OCI-LY7 (cell line): ENCODE results near the gene CD248. TPM values are rescaled to one million over a fixed set of nuclear protein-coding genes. Genes with fewer than 3 reads are reported as not detected.
A peak's percentile ranks its signal among the peaks of the same experiment; 100 is the strongest.

Experiments used
- BruUV-seq: library from RNA; stranded (reverse); fragments of 400-500 nt; replicated peaks from 2 replicates; lab custom pipeline; 2021; lab: Mats Ljungman, UMichigan
- CTCF ChIA-PET: fragments of 300-600 bp; sonication (Branson Sonifier 250); formaldehyde crosslinking; loops from one replicate; lab custom pipeline; 2022; ENCODE audit warnings: antibody characterized with exemption; ENCODE audit not compliant: unreplicated experiment; lab: Charles Lee
- POLR2A ChIA-PET: fragments of 300-600 bp; sonication (Branson Sonifier 250); formaldehyde crosslinking; loops from one replicate; lab custom pipeline; 2022; ENCODE audit warnings: antibody characterized with exemption; lab: Charles Lee
- DNase-seq: peaks from one replicate; pipeline ENCODE4 v3.0.0-alpha.2; 2015; ENCODE audit warnings: low spot score
- H2AFZ ChIP-seq: fragments of 200-600 bp; sonication (generic), shearing (Covaris generic); 2 replicates; pipeline ENCODE4 v1.6.1; 2014; ENCODE audit warnings: mild to moderate bottlenecking, antibody characterized with exemption, low read length, moderate library complexity
- H3K27ac ChIP-seq: fragments of 200-600 bp; sonication (generic); 2 replicates; pipeline ENCODE4 v1.5.1; 2014; ENCODE audit warnings: mixed run types, low read depth, mild to moderate bottlenecking, moderate library complexity, low read length, inconsistent platforms; ENCODE audit not compliant: poor library complexity, severe bottlenecking
- H3K36me3 ChIP-seq: fragments of 200-600 bp; sonication (generic); 2 replicates; pipeline ENCODE4 v1.6.1; 2014; ENCODE audit warnings: mild to moderate bottlenecking, antibody characterized with exemption, low read length, moderate library complexity, mixed read lengths; ENCODE audit not compliant: insufficient read depth
- H3K4me1 ChIP-seq: fragments of 200-600 bp; sonication (generic); 2 replicates; pipeline ENCODE4 v1.5.1; 2014; ENCODE audit warnings: mild to moderate bottlenecking, low read length; ENCODE audit not compliant: insufficient read depth, poor library complexity, severe bottlenecking
- H3K4me2 ChIP-seq: fragments of 200-600 bp; sonication (generic); 2 replicates; pipeline ENCODE4 v1.6.1; 2014; ENCODE audit warnings: mild to moderate bottlenecking, low read length
- H3K4me3 ChIP-seq: fragments of 200-600 bp; sonication (generic); 2 replicates; pipeline ENCODE4 v1.5.1; 2014; ENCODE audit warnings: mild to moderate bottlenecking, low read depth, low read length; ENCODE audit not compliant: poor library complexity, severe bottlenecking
- H3K79me2 ChIP-seq: fragments of 200-600 bp; sonication (generic); 2 replicates; pipeline ENCODE4 v1.6.1; 2016; ENCODE audit warnings: low read depth, mild to moderate bottlenecking, low read length, moderate library complexity, mixed read lengths; ENCODE audit not compliant: insufficient read depth
- H3K9me2 ChIP-seq: fragments of 200-600 bp; sonication (generic); 2 replicates; pipeline ENCODE4 v1.6.1; 2016; ENCODE audit warnings: mild to moderate bottlenecking, low read length, mixed read lengths; ENCODE audit not compliant: insufficient read depth
- H3K9me3 ChIP-seq: fragments of 200-600 bp; sonication (generic); 2 replicates; pipeline ENCODE4 v1.6.1; 2014; ENCODE audit warnings: mild to moderate bottlenecking, mixed run types, low read length, mixed read lengths
- H4K20me1 ChIP-seq: fragments of 200-600 bp; sonication (generic); 2 replicates; pipeline ENCODE4 v1.6.1; 2014; ENCODE audit warnings: mild to moderate bottlenecking, antibody characterized with exemption, low read length, moderate library complexity, mixed read lengths; ENCODE audit not compliant: insufficient read depth
- EZH2phosphoT487 ChIP-seq: fragments of 200-600 bp; sonication (generic); IDR thresholded peaks from 2 replicates; pipeline ENCODE4 v1.6.1; 2018; ENCODE audit warnings: low read depth, borderline replicate concordance, mild to moderate bottlenecking, mixed run types, antibody characterized with exemption, low read length, moderate library complexity, mixed read lengths
- intact Hi-C: fragments of 100-400 bp; cut with micrococcal nuclease; formaldehyde crosslinking; loops from one replicate; pipeline ENCODE4 v1.10.0; 2022; ENCODE audit not compliant: unreplicated experiment
- total RNA-seq, 2 experiments: library from RNA; depleted of rRNA in 1 of 2; stranded (reverse); fragments of >200 nt in 1 of 2; shearing (Covaris generic) in 1 of 2; gene quantifications; 2 replicates each; pipeline ENCODE4 v1.2.3, GENCODE V29; 2014 to 2022
- TF ChIP-seq, protein P1 (sequence below): fragments of 200-600 bp; sonication (generic); conservative IDR thresholded peaks from 2 replicates; pipeline ENCODE4 v1.5.1; 2014; ENCODE audit warnings: mild to moderate bottlenecking, antibody characterized with exemption, low read length, moderate library complexity, mixed read lengths

The CD248 gene
- total RNA-seq, 2 experiments from 2014 or later = 0.46 TPM; not detected in 1

DNA sequence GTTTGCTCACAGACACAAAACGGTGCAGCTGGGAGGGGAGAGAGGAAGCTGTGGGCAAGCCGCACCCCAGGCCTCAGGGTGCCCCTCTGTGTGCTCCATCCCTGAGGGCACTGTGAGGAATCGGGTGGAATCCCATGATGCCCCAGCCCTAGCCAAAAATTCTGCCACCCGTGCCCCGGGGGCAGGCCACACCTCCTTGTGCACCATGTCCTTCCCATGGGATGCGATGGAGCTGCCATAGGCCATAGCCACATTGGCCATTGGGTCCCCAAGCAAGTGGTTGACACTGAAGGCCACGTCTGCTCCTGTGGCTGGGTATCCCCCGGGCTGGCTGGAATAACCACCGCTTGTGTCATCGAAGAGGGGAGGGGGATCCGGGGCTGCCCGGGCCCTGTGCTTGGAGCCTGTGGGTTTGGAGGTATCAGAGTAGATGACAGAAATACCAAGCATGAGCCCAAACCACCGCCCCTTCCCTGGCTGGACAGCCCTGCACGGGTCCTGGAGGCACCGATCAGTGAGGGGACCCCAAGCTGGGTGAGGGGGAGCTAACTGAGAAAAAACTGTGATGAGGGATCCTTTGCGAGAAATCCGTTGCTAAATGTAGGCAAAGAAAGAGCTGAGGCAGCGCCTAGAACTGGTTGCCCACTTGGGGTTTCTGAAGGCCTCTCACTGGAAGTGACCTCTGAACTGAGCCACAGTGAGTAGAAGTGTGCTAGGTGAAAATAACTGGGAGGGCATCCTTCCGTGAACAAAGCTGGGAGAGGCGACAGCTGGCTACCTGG lies 28.8 kb downstream of the CD248 start:
- H3K9me2 ChIP-seq = no peaks in the 10 kb centered on the region
- peak overlapping the region; percentile 36 for H2AFZ ChIP-seq
- H3K36me3 ChIP-seq = peaks cover 15% of the 10 kb centered on the region; the same call in 1 of the 2 replicates
- DNase-seq = peak; percentile 21
- H3K4me1 ChIP-seq = peaks cover 37% of the 10 kb centered on the region
- ChIA-PET POLR2A (interaction anchor here (1.1 to 2.0 kb wide), 3 partner anchors 9 to 237 kb away, joined by 3 to 13 read pairs (median 5); no protein-coding TSS in a partner anchor), CTCF (interaction anchor here (0.6 kb wide), 2 partner anchors 126 to 1295 kb away, joined by 4 read pairs; no protein-coding TSS in a partner anchor)
- H3K79me2 ChIP-seq = peaks cover 9% of the 10 kb centered on the region; the same call in 1 of the 2 replicates
- TF ChIP-seq, protein P1, sequence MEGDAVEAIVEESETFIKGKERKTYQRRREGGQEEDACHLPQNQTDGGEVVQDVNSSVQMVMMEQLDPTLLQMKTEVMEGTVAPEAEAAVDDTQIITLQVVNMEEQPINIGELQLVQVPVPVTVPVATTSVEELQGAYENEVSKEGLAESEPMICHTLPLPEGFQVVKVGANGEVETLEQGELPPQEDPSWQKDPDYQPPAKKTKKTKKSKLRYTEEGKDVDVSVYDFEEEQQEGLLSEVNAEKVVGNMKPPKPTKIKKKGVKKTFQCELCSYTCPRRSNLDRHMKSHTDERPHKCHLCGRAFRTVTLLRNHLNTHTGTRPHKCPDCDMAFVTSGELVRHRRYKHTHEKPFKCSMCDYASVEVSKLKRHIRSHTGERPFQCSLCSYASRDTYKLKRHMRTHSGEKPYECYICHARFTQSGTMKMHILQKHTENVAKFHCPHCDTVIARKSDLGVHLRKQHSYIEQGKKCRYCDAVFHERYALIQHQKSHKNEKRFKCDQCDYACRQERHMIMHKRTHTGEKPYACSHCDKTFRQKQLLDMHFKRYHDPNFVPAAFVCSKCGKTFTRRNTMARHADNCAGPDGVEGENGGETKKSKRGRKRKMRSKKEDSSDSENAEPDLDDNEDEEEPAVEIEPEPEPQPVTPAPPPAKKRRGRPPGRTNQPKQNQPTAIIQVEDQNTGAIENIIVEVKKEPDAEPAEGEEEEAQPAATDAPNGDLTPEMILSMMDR = no peak
- BruUV-seq = no TSS peak
- H3K4me2 ChIP-seq = peak overlapping the region; percentile 85
- peak overlapping the region; percentile 88 for H3K4me3 ChIP-seq
- H4K20me1 ChIP-seq = no peaks in the 10 kb centered on the region
- peak overlapping the region; percentile 29 for H3K27ac ChIP-seq
- intact Hi-C loops = loop anchor here (2.0 kb wide), 1 partner anchor 41 kb away; no protein-coding TSS in a partner anchor
- no peaks in the 10 kb centered on the region for H3K9me3 ChIP-seq

DNA sequence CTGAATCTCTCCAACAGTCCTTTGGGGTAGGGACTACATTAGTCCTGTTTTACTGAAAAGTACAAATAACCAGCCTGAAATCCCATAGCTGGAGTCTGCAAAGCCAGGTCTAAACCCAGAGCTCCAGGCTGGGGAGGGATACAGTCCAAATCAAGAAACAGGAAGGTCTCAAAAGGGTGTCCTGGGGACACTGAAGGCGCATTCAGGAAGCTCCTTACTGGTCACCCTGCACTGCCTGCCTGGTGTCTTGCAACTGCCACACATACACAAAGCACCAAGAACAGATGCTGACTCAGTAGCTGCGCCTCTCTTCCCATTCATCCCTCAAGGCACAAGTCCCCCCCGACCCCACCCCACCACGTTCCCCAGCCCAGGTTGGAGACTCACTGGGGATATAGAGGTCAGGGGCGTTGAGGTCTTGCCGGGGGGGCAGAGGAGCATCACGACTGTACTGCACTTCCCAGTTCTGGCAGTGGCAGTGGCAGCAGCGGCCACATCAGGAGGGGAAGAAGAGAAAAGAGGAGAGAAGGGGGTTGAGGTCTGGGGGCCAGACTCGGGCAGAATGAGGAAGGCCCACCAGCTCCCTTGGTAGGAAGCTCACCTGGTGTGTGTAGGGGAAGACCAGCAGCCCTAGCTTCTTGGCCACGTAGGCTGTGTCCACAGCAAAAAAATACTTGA lies 29.5 kb downstream of the CD248 start:
- no peak for DNase-seq
- intact Hi-C loops = no loop called here
- H3K4me1 ChIP-seq = peaks cover 43% of the 10 kb centered on the region

More for the DNA sequence above, 29.5 kb downstream of the CD248 start:
- Histone ChIP-seq H3K27ac (no peak overlapping the region), H4K20me1 (no peaks in the 10 kb centered on the region), H3K79me2 (peaks cover 9% of the 10 kb centered on the region; the same call in 1 of the 2 replicates), H3K4me2 (peak overlapping the region; percentile 85), H3K4me3 (no peak overlapping the region), H2AFZ (no peak overlapping the region), H3K36me3 (peaks cover 15% of the 10 kb centered on the region; the same call in 1 of the 2 replicates), H3K9me2 (no peaks in the 10 kb centered on the region), H3K9me3 (no peaks in the 10 kb centered on the region)
- POLR2A ChIA-PET = no interaction called here
- TSS peak; percentile 63 for BruUV-seq
- CTCF ChIA-PET = interaction anchor here (0.6 kb wide), 1 partner anchor 127 kb away, joined by 4 read pairs; no protein-coding TSS in a partner anchor
- TF ChIP-seq, protein P1 = no peak
- no peak for TF ChIP-seq EZH2phosphoT487
